ENCODE results near the gene PLCD3.
A peak's percentile ranks its signal among the peaks of the same experiment; 100 is the strongest.

Gene PLCD3

GRCh38 chr17:45160447-45161287, 28.4 kb upstream of the PLCD3 start:
- TF ChIP-seq REST (IDR thresholded peaks at IDR 0.05; ENCODE audit: insufficient read depth in 1 of 2, low read depth in 2 of 2, low read length in 2 of 2), result 0 out of 4 replicates have a peak, but pooled peaks of 1 of the 2 experiments have one; percentile 26
- TF ChIP-seq TAF1 (IDR thresholded peaks at IDR 0.05; ENCODE audit: borderline replicate concordance, insufficient read depth, low read length), result peak; percentile 60; the same call in 1 of the 2 replicates
- TF ChIP-seq FOXP2 (optimal IDR thresholded peaks at IDR 0.05; ENCODE audit: borderline replicate concordance, extremely low read depth, extremely low read length, insufficient read depth), result peak; percentile 41
- TF ChIP-seq POLR2AphosphoS5 (IDR thresholded peaks at IDR 0.05; ENCODE audit: low read depth, low read length), result peak; percentile 77
- no peak for TF ChIP-seq SIN3A (IDR thresholded peaks at IDR 0.05; ENCODE audit: borderline replicate concordance, insufficient read depth, low read length)

DNA sequence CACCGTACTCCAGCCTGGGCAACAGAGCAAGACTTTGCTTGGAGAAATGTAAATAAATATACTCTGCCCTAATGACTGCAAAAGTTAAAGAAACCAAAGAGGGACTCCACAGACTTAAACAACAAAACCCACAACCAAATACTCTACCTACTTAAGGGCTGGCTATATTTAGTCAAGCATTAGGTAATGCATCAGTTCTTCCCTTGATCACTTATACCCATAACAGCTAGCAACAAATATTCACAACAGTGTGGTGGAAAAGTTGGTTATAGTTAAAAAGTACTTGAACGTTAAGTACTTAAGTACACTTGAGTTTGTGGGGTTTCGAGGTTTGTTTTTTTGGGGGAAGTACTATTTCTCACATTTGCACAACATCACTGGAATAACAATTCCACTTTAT, 23.9 kb upstream of the PLCD3 start:
- TF ChIP-seq FOXP2 (optimal IDR thresholded peaks at IDR 0.05; ENCODE audit: borderline replicate concordance, extremely low read depth, extremely low read length, insufficient read depth), result no peak
- no peak for TF ChIP-seq REST (IDR thresholded peaks at IDR 0.05; ENCODE audit: insufficient read depth in 1 of 2, low read depth in 2 of 2, low read length in 2 of 2)
- no peak for TF ChIP-seq POLR2AphosphoS5 (IDR thresholded peaks at IDR 0.05; ENCODE audit: low read depth, low read length)
- no peak for TF ChIP-seq SIN3A (IDR thresholded peaks at IDR 0.05; ENCODE audit: borderline replicate concordance, insufficient read depth, low read length)
- no peak for TF ChIP-seq TAF1 (IDR thresholded peaks at IDR 0.05; ENCODE audit: borderline replicate concordance, insufficient read depth, low read length)

GRCh38 chr17:45155483-45155882, 23.2 kb upstream of the PLCD3 start:
- TF ChIP-seq FOXP2 (optimal IDR thresholded peaks at IDR 0.05; ENCODE audit: borderline replicate concordance, extremely low read depth, extremely low read length, insufficient read depth) (no peak), SIN3A (IDR thresholded peaks at IDR 0.05; ENCODE audit: borderline replicate concordance, insufficient read depth, low read length) (no peak), POLR2AphosphoS5 (IDR thresholded peaks at IDR 0.05; ENCODE audit: low read depth, low read length) (no peak), REST (IDR thresholded peaks at IDR 0.05; ENCODE audit: insufficient read depth in 1 of 2, low read depth in 2 of 2, low read length in 2 of 2) (no peak), TAF1 (IDR thresholded peaks at IDR 0.05; ENCODE audit: borderline replicate concordance, insufficient read depth, low read length) (no peak)

DNA sequence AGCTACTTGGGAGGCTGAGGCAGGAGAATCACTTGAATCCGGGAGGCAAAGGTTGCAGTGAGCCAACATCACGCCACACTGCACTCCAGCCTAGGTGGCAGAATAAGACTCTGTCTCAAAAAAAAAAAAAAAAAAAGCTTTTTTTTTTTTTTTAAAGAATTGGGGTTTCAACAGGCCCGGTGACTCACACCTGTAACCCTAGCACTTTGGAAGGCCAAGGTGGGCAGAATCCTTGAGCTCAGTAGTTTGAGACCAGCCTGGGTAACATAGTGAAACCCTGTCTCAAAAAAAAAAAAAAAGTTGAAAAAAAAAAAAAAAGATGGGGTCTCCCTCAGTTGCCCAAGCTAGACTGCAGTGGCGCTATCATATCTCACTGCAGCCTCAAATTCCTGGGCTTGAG, 22.7 kb upstream of the PLCD3 start:
- TF ChIP-seq FOXP2 (optimal IDR thresholded peaks at IDR 0.05; ENCODE audit: borderline replicate concordance, extremely low read depth, extremely low read length, insufficient read depth) (no peak), SIN3A (IDR thresholded peaks at IDR 0.05; ENCODE audit: borderline replicate concordance, insufficient read depth, low read length) (no peak), POLR2AphosphoS5 (IDR thresholded peaks at IDR 0.05; ENCODE audit: low read depth, low read length) (no peak), TAF1 (IDR thresholded peaks at IDR 0.05; ENCODE audit: borderline replicate concordance, insufficient read depth, low read length) (no peak), REST (IDR thresholded peaks at IDR 0.05; ENCODE audit: insufficient read depth in 1 of 2, low read depth in 2 of 2, low read length in 2 of 2) (no peak)

Data from PFSK-1 (cell line).